GM18498 (cell line): ENCODE measurements around the gene BRME1.

ENCODE experiments used
- ATAC-seq: cut with Tn5 transposase; IDR thresholded peaks from one replicate; pipeline ENCODE4 v1.9.1; 2021; ENCODE audit warnings: mild to moderate bottlenecking, moderate library complexity; ENCODE audit not compliant: unreplicated experiment

Gene BRME1

GRCh38 chr19:13905634-13906520, at the start of gene BRME1, which contains the start of gene CC2D1A:
Gene BRME1, minus strand, starts transcription at chr19:13906117. Its CDS starts 1,225 bp downstream, at chr19:13904892.
Gene CC2D1A, plus strand, starts transcription at chr19:13906201. Its CDS starts 241 bp downstream, at chr19:13906442.
- ATAC-seq: peak; percentile 94

- no peak for ATAC-seq
Measured at GRCh38 chr19:13954185-13954584, 48.3 kb upstream of the BRME1 start.

- ATAC-seq: no peak
Measured at GRCh38 chr19:13952931-13953531, 47.1 kb upstream of the BRME1 start.

GRCh38 chr19:13952154-13952930, 46.4 kb upstream of the BRME1 start, which contains the start of gene DCAF15:
Gene DCAF15, plus strand, starts transcription at chr19:13952509. Its CDS starts 4 bp downstream, at chr19:13952513.
- ATAC-seq: peak; percentile 97

DNA sequence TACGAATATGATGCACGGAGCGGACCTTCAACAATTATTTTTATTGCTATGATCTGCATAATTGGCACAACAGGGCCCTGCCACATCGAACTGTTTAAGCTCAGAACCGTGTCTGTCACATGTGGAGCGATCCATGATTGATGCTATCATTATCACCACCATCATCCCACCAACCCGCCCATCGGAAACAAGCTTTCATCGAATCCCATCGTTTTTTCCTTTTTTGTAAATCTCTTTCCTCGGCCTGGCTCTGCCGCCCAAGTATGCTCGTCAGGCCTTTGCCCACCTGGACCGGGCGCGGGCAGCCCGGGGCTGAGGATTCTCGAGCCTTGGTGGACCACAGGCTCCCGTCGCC, 45.9 kb upstream of the BRME1 start:
- peak; percentile 2 for ATAC-seq

DNA sequence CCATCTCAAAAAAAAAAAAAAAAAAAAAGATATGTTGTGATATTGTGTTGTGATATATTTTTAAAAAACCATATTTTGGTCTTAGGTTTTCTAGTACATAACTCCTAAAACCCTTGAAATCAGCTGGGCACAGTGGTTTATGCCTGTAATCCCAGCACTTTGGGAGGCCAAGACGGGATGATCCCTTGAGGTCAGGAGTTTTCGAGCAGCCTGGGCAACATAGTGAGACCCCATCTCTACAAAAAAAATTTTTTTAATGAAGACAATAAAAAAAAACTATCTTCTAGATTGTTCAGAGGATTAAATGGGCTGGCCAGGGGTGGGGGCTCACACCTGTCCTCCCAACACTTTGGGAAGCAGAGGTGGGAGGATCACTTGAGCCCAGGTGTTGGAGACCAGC, 45.1 kb upstream of the BRME1 start:
- ATAC-seq: no peak

- ATAC-seq: no peak
Measured at GRCh38 chr19:13946414-13946813, 40.5 kb upstream of the BRME1 start.

DNA sequence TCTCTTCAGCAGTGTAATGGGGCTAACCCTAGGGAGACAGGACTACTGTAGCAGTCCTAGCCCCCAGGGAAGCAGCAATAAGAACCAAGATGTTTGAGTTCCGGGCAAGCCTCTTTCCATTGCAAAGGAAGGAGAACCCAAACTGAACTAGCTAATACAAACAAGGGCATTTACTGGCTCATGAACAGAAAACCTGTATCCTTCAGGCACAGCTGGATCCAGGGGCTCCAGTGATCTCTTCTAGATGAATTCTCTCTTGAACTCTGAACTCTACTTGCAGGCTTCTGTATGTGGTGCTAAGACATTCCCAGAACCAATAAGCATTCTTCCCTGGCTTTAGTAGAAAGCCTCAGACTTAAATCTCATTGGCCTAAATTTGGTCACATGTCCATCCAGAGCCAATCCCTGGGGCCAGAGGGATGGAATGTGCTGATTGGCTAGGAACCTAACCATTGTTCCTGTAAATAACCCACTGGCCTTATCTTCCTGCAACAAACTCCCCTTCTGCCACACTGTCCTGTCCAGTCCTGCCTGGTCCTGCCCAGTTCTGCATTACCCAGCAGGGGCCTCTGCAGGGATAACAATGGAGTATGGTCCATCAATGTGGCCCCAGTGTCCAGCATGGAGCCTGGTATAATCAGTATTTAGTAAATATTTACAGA, 36.2 kb upstream of the BRME1 start:
- ATAC-seq: no peak

DNA sequence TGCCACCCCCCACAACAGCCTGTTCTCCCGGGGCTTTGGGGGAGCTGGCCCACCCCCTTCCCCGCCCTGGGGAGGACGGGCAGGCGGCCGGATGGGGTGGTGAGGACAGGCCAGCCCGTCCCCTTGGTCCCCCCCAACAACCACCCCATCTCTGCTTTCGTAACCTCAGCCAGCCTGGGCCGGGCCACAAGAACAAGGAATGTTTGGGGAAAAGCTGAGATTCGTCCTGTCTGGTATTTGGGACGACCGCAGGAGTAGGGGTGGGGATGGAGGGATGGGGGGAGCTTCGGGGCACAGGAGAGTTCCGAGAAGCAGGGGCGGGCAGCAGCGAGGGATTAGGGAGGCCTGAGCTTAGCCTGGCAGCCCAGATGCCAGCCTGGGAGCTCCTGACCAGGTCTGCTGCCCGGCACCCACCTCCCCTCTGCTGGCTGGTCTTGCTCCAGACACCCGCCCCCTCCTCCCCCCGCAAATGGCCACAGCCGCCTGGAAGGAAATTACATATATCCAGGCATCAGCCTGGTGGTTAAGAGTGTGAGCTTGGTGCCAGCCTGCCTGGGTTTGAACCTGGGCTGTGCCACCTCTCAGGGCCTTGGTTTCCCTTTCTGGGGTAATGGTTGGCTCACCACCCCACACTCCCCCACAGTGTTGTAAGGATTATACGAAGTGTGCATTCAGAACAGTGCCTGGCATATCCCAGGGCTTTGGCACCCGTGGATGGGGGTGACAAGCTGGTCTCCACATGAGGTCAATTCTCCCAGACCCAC, 32.6 kb upstream of the BRME1 start, which contains the start of gene PODNL1:
Gene PODNL1, minus strand, starts transcription at position 117 of the 764 bp plus-strand sequence. CDS start 236 bp downstream, outside the sequence.
- ATAC-seq: no peak

GRCh38 chr19:13937479-13938300, 31.8 kb upstream of the BRME1 start:
- no peak for ATAC-seq

DNA sequence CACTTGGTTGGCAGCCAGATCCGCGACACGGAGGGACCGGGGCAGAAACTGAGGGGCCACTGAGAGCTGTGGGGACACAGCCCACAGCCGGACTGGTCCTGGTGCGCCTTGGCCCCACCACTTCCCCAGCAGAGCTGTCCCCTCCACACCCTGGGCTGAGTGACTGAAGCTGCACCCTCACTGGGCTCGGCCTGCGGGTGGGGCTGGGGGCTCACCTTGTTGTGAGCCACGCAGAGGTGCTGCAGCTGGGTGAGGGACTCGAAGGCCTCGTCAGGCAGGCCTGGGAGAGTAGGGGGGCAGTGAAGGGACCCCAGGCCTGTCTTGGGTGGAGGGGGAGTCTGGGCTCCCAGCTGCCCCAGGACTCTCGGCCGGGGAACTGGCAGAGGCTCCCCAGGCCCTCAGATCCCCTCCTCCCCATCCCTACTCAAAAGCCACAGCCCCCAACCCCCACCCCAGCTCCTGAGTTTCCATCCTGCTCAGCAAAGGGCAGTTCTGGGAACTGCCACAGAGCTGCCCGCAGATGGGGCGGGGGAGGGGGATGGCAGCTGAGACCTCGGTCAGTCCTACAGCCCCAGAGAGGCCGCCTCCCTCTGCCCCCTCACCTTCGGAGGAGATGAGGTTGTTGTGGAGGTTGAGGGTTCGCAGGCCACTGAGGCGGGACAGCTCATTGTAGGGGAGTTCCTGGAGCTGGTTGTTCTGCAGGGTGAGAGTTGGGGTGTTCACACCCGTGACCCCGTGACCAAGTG, 30.0 kb upstream of the BRME1 start:
- no peak for ATAC-seq

GRCh38 chr19:13934785-13935109, 28.8 kb upstream of the BRME1 start:
- no peak for ATAC-seq

DNA sequence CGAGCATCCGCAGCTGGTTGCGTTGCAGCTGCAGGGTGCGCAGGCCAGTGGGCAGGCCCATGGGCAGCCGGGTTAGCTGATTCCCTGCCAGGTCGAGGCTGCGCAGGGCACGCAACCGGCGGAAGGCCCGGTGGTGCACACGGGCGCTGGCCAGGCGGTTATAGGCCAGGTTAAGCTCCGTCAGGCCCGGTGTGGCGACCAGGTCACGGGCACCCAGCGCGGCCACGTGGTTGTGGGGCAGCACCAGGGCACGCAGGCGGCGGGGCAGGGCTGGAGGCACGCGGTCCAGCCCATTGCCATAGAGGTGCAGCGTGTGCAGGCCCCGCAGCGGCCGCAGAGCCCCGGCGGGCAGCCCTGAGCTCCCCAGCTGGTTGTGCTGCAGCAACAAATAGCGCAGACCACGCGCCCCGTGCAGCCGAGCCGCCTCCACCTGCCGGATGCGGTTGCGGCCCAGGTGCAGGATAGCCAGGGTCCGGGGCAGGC, 27.0 kb upstream of the BRME1 start:
- no peak for ATAC-seq

DNA sequence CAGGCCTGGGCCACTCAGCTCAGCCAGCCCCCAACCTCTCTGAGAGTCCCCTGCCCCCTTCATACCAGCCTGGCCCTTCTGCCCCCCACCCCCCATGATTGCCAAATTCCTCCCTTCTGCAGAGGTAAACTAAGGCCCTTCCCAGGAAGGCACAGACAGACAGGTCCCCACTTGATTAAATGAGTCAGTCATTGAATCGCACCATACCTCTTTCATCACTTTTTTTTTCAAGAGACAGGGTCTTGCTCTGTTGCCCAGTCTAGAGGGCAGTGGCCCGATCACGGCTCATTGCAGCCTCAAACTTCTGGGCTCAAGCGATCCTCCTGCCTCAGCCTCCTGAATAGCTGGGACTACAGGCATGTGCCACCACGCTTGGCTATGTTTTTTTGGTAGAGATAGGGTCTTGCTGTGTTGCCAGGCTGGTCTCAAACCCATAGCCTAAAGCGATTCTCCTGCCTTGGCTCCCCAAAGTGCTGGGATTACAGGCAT, 26.3 kb upstream of the BRME1 start:
- no peak for ATAC-seq

DNA sequence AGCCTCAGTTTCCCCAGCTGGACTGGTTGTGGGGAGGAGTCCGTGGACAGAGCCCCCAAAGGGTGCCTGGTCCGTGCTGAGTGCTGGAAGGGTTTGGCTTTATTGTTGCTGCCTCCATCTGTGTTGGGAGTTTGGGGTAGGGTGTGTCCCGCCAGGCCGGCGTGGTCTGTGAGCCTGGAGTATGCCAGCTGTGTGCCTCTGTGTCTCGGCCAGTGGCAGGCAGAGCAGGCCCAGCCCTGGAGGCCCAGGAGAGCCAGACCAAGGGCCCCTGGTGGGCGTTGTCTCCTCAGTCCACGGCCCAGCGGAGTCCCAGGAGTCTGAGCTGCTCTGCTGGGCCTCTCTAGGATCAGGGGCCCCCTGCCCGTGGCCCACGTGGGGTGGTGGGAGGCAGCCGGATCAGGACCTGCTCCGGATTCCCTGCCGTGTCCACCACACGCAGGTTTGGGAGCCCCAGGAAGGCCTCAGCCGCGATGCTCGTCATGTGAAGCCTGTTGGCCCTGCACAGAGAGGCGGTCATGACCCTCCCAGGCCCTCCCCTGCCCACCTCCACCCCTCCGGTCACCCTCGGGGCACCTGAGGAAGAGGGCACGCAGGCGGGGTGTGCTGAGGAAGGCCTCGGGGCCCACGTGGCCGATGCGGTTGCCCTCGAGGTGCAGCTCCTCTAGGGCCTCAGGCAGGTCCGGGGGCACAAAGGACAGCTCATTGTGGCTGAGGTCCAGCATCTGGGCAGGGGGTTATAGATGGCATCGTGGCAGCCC, 25.7 kb upstream of the BRME1 start:
- ATAC-seq: no peak

- ATAC-seq: no peak
Measured at GRCh38 chr19:13930402-13930801, 24.5 kb upstream of the BRME1 start.

- ATAC-seq: no peak
Measured at GRCh38 chr19:13929956-13930355, 24.0 kb upstream of the BRME1 start.

- ATAC-seq: no peak
Measured at GRCh38 chr19:13929340-13929739, 23.4 kb upstream of the BRME1 start.
